Forelimb muscle (tissue), 1 donor: Measurements from ENCODE around the gene ADAMTSL4. TPM values are rescaled to one million over a fixed set of nuclear protein-coding genes. Genes with fewer than 3 reads are reported as not detected.
"Not testable (repeated sequence)": the region's sequence is repeated elsewhere in the genome, so short reads cannot be mapped to it uniquely, and the experiment has no call there.

Experiments
- DNase-seq: peaks from one replicate; pipeline ENCODE4 v3.0.0-alpha.2; 2013; ENCODE audit warnings: low read depth
- polyA plus RNA-seq: library from polyadenylated mRNA; unstranded; fragments of 120-200 nt; gene quantifications from one replicate; pipeline ENCODE4 v1.2.1, GENCODE V29; 2013; ENCODE audit not compliant: insufficient read length

Gene ADAMTSL4
- polyA plus RNA-seq, 1 donor, result 52.0 TPM

DNA sequence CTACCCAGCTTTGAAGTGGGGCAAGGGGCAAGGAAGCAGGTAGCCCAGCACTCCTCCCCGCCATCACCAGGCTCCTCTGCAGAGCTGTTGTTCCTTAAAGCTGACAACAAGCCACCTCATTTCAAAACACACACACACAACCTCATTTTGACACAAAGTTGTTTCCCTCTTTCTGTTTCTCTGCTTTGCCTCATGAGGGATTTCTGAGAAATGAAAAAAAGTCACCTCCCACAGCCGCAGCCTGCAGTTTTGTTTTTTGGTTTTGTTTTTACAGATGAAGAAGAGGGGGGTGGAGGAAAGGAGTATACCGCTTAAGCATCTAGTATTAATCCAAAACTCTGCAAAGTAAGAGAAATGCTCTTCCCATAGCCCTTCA lies 18.1 kb downstream of the ADAMTSL4 start:
- no peak for DNase-seq

DNA sequence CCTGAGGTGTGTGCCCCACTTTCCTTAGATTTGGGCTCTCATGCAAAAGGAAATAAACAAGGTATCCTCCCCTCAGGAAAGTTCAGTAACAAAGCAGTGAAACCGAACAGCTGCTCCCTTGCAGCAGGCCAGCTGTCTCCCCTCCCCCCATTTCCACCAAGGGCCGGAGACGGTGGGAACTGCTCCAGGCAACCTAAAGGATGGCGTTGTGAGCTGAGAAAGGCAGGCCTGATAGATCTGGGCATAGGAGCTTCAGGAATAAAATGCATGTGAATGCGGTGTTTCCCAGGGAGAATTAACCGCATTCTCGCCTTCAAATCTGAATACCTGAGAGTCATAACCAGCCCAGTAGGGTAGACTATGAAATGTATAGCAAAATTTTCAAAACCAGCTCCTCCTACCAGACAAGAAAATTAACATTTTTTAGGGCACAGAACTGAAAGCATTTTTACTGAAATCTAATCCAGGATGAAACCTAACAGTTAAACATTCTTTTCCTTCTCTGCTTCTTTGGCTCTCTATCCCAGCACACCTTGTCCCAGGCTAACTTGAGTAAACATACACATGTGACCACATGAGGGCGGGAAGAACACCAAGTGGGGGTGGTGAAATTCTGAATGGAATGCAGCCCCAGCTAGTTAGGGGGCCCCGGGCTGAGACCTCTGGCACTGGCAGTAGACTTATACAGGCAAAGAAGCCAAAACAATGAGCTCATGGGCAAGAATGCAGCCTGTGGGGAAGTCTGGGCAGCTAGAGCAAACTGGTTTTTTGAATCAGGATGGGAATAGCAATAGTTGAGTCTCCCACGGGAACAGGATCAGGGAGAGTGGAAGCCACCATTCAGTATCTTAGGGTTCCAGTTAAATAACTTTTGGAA lies 18.7 kb downstream of the ADAMTSL4 start:
- no peak for DNase-seq

DNA sequence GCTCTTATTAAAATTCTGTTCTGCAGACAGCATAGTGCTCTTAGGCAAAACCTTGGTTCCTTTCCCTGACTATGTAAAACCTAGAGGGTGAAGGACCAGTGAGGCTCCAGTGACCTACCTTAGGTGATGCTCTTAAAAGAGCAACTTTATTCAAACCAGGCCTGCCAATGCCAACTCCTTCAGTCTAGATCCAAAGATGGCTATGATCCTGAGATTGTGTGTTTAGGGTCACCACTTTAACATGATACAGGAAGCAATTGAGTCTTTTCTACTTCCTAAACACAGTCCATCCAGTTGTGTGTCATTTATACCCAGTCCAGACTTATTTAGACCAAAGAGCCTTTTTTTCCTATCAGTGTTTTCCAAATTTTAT lies 19.4 kb downstream of the ADAMTSL4 start:
- no peak for DNase-seq

DNA sequence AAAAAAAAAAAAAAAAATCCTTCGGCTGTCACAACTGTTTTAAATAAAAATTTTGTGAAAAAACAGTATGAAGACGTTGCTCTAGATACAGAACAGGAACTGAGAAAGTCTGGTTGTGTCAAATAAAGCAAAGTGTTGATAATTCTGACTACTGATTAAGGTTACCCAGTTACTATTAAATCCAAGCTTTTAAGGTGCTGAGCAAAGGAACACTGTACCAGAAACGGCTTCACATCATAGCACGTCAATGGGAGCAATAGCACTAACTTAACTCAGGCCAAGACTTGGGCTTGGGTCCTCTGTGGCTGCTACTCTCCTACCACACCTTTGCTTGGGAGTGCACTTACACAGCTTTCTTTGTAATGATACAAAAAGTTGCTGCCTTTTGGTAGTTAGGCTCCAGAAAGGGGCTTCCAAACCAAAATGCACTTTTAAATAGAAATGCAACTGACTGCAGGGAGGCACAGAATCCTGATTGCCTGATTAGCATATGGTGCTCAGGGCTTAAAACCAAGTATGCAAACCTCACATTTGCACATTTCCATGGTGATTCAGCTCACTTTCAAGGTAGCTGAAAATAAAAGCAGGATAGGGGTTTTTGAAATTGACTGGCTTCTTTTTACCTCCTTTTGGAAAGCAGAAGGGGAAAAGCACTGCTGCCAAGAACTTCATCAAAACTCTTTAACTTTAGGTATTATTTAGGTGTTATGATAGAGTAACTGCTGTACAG lies 23.9 kb downstream of the ADAMTSL4 start:
- no peak for DNase-seq

DNA sequence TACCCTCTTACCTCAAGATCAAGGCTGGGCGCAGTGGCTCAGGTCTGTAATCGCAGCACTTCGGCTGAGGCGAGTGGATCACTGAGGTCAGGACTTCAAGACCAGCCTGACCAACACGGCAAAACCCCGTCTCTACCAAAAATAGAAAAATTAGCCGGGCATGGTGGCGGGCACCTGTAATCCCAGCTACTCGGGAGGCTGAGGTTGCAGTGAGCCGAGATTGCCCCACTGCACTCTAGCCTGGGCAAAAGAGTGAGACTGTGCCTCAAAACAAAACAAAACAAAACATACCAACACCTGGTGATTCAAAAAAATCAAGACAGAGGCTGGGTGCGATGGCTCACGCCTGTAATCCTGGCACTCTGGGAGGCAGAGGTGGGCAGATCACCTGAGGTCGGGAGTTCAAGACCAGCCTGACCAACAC lies 24.5 kb downstream of the ADAMTSL4 start:
- not testable (repeated sequence) for DNase-seq

DNA sequence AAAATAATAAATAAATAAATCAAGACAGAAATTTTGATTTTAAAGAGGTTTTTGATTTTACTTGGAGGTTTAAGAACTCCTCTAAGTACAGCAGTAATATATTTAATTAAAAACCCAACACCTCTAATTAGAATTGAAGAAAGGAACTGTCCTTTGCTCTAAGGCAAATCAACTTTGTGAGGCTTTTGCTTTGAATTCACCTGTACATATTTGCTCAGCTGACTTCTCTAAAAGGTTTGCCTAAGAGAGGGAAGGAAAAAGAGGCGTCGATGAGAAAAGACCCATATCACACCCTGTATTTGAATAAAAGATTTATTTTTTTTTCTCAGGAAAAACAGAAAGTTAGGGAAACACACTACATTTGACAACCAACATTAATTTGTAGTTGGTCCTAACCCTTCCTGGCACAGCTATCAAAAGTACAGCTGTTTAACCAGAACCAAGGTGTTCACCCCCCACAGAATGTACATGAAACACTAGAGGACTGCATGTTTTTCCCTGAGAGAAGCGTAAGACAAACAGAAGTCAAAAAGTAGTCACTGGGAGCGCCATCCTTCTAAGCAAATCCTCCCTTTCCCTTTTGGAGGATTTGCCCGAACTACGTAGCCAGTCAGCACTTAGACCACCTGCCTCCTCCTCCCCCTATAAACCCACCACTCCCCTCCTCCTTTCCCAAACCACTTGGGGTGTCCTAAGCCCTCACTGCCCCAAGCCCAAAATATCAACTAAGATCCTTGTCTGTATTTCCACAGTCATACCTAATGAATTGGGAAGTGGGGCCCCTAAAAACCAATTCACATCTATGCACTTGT lies 25.3 kb downstream of the ADAMTSL4 start:
- no peak for DNase-seq

DNA sequence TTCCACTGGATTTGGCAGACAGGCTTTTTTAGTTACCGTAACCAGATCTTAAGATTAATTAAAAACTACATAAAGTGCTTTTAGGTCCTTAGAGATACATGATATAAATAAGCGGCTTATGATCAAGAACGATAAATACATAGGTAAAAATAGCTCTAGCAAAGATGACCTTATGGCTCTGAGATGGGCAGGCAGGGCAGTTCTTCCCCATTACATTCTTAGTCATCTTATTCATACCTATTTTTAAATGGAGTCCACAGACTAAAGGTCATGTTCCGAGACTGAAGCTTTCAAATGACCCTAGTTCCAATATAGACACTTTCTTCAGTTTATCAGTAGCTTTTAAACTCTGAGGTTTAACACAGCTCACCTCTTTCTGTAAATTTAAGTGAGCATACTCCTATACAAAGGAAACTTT lies 25.9 kb downstream of the ADAMTSL4 start:
- DNase-seq, result no peak

DNA sequence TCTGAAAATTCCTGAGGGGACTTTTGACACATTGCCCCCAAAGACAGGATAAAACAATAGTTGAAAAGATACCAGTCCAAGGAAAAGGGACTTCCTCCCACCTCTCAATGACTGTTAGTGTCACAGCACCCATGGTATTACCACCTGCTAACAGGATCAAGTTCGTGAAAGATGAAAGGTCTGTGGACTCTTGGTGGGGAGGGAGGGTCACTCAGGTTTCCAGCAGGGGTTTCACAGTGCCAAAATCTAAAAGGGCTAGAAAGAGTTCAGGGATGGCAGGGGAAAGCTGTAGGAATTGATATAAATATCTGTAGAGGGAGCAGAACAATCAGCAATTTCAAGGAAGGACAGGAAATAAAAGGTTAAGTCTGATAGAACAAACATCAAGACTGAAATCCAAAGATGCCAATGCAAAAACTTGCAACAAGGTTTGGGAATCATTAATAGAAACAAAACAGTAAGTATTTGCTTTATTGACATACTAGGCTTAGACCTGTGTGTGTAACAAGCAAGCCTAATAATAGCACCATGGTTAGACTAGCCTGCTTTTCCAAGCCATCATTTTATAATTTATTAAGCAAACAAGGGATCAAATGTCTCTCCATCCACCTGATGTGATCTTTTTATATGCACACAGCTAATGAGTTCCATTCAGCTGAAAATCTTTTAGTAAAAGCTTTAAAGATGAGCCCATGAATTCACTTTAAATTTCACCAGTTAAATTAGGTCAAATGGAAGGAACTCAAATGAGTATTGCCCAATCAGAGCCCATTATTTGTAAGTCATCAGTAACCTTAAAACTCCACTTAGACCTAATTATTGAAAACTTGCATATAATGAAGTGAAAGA lies 26.5 kb downstream of the ADAMTSL4 start:
- DNase-seq, result no peak

DNA sequence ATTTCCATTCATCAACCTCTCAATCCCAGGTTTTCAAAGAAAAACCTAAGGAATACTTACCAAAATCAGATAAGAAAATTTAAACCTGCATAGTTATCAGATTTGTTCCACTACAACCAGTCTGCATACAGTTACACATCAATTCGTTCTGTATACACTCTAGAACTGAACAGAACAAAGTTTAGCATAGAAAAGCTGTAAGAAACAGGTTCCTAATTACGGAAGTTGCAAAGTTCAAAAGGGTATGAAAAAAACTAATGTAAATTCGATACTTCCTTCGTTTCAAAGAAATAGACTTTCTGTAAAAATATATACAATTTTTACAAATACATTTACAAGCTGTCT lies 27.1 kb downstream of the ADAMTSL4 start:
- DNase-seq, result no peak

DNA sequence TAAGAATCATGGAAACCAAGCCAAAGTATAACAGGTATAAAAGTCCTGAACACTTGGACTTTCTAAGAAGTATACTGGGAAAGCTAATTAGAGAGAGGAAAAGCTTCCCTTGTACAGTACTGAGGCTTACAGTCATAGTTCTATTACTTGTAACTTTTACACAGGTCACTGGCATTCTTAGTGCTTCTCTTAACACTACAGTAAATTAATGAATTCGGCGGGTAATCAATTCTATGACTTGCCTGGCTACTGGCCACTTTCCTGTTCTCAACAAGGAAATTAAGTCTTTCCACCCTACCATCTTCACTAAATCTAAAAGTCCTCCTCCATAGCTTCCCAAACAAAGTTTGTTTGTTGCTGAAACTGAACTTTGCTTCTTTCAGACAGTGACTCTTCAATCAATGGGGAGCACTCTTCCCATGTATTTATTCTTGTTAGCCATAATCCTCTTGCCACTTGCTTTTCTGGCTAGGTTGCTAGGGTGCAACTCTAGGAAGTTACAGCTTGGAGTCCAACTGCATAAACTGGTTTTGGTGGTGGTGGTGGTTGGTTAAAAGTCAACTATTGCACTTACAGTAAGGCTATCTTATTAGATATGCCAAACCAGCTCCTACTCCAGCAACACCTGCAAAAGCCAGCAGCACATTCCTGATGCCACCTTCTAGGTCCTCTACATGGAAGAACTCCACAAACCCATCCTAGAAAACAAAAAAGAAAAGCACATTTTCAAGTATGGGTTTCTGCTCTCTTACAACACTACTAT lies 27.8 kb downstream of the ADAMTSL4 start:
- DNase-seq, result no peak

DNA sequence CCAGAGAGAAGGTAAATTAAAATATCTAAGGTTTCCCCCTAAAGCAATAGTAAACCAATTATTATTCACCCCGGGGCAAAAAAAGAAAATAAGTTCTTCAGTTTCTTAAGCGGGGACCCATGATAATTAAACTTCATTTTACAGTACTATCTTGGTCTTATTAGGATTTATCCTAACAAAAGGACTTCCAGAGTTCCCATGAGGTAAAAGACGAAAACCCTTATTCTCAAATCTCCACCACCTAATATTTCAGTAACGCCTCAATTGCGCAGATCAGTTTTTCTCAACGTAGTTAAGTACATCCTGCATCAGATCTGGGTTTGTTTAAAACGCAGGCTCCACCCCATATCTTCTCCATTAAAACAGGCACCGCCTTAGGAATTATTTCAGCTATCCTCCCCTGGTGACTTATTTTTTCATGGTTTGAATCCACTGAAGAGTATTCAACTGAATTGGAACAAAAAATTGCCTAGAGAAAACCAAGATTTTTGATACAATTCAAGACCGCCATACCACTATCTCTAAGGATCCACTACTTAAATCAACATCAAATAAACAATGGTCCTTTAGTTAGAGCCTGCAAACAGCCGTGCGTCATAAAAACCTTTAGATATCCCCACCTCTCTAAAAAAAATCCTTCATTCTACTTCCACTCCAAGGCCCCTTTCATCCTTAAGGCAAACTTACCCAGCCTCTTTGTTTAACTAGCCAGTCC lies 28.5 kb downstream of the ADAMTSL4 start:
- no peak for DNase-seq

DNA sequence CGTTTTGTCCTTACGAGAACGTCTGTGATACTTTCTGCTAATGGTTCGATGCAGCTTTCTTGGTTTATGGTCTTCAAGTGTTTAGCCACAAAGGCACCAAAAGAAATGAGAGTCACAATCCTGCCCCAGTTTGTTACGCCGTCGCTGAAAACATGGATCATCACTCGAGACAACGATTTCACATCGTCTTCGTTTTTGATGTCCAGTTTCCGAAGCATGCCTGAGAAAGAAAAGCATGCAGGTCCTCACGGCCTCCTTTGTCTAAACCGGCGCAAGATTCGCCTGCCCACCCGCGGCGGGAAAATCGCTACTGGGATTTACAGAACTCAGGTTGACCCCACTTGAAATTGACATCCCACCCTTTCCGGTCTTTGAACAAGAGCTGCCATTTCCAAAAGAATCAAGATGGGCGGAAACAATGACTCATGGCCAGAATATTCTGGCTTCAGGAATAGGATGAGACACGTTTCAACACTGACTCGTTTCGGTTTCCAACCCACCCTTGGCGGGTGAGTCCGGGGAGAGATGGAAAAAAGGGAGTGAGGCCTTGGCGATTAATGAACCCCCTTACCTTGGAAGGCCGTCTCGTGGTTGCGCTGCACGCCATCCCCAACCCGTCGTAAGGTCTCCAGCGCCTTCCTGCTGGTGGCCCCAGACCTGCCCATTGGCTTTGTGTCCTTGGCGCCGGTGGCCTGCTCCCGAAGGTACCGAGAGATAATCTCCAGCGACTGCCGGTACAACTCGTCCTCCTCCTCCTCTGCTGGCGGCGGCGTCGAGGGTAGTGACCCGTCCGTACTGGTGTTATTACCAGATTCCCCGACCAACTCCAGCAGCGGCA lies 29.3 kb downstream of the ADAMTSL4 start:
- peak; percentile 87 for DNase-seq

DNA sequence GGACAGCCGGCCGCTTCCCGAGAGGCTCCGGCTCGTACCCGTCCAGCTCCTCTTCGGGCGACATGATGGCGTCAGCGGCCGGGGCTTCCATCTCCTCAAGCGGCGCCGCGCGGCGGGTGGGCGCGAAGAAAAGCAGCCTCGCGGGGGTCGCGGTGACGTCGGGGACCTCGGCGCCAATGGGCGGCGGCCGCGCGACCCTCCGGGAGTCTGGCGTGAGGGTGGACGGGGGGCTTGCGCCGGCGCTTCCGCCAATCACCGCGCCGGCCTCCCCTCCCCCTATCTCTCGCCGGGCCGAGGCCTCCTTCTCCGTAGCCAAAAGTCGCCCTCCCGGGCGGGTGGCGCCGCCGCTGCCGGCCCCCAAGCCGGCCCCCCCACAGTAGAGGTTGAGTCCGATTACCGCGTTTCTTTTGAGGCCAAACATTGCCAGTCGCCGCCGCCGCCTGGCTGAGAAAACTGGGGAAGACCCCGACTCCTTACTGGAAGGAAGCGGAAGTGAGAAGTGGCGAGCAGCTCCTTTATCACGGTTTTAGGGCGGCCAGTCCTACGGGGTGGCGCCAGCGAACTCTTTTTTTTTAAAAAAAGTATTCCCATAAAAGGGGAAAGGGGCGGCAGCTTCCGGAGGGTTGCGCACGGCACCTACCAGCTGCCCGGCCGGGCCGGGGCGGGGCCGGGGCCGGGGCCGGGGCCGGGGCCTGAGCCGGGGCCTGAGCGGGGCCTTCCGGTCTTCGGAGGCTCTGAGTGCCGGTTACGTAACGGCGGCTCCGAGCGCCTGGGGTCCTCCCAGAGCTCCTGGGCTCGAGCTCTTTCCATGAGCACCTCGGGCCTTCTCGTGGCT lies 30.1 kb downstream of the ADAMTSL4 start, which contains the start of gene MCL1:
Gene MCL1 (minus strand): TSS at position 501 of the 835 bp plus-strand sequence. CDS start 80 bp downstream, at position 421.
- DNase-seq, result peak; percentile 86

DNA sequence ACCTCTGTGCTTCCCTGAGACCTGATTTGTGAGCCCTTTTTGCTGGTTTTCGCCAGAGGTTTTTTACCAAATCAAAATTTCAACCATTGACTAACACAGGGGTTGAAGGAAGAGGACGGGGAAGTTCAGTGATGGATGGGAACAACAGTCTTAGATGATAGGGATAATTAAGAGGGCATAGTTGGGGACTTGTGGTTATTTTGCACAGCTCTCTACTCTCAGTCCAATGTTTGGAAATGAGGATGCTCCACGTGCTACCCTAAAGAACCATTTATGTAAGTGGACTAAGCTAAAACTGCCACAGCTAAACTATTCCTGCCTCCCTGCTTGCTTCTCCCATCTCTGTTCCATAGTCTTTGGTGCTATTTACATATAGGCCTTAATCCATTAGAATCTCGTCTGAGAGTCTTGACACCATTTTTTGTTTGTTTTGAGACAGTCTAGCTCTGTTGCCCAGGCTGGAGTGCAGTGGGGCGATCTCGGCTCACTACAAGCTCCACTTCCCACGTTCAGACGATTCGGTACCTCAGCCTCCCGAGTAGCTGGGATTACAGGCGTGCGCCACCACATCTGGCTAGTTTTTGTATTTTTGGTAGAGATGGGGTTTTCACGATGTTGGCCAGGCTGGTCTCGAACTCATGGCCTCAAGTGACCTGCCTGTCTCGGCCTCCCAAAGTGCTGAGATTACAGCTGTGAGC lies 30.9 kb downstream of the ADAMTSL4 start:
- DNase-seq, result no peak

DNA sequence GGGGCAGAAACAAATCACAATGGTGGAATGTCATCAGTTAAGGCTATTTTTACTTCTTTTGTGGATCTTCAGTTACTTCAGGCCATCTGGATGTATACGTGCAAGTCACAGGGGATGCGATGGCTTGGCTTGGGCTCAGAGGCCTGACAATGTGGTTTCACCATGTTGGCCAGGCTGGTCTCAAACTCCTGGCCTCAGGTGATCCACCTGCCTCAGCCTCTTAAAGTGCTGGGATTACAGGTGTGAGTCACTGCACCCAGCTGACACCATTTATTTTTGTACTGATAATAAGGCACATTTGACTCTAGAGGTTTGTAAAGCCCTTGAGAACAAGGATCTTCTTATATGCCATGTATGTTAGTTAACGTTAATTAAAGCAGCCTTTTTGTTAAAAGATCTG lies 31.8 kb downstream of the ADAMTSL4 start:
- DNase-seq, result not testable (repeated sequence)

DNA sequence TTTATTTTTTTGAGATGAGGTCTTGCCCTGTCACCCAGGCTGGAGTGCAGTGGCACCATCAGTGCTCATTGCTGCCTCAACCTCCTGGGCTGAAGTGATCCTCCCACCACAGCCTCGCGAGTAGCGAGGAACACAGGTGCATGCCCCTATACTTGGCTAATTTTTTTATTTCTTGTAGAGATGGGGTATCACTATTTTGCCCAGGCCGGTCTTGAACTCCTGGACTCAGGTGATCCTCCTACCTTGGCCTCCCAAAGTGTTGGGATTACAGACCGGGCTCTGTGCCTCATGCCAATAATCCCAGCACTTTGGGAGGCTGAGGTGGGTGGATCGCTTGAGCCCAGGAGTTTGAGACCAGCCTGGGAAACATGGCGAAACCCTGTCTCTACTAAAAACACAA lies 32.2 kb downstream of the ADAMTSL4 start:
- not testable (repeated sequence) for DNase-seq

DNA sequence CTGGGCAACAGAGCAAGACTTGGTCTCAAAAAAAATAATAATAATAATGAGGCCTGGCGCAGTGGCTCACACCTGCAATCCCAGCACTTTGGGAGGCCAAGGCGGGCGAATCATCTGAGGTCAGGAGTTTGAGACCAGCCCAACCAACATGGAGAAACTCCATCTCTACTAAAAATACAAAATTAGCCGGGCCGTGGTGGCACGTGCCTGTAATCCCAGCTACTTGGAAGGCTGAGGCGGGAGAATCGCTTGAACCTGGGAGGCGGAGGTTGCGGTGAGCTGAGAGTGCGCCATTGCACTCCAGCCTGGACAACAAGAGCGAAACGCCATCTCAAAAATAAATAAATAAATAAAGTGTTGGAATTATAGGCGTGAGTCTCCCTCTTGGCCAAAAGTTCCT lies 32.8 kb downstream of the ADAMTSL4 start:
- not testable (repeated sequence) for DNase-seq
